PC-3 (cell line): ENCODE results near the gene C14orf119. TPM values are rescaled to one million over a fixed set of nuclear protein-coding genes. Genes with fewer than 3 reads are reported as not detected.

Experiments
- ATAC-seq: fragments of 200-7000 bp; cut with Tn5 transposase; 2 replicates; pipeline ENCODE4 v1.9.1; 2020; ENCODE audit warnings: mild to moderate bottlenecking, moderate library complexity
- BruUV-seq: library from RNA; stranded (reverse); fragments of 400-500 nt; replicated peaks from 2 replicates; lab custom pipeline; 2021; lab: Mats Ljungman, UMichigan
- CTCF ChIA-PET: fragments of 300-600 bp; sonication (Branson Sonifier 250); formaldehyde crosslinking; loops from one replicate; lab custom pipeline; 2022; ENCODE audit warnings: antibody characterized with exemption; lab: Charles Lee
- POLR2A ChIA-PET: fragments of 300-600 bp; sonication (Branson Sonifier 250); formaldehyde crosslinking; loops from one replicate; lab custom pipeline; 2022; ENCODE audit warnings: antibody characterized with exemption; ENCODE audit not compliant: unreplicated experiment; lab: Charles Lee
- DNase-seq: peaks from one replicate; pipeline ENCODE4 v3.0.0-alpha.2; 2015
- H2AFZ ChIP-seq: fragments of 300-600 bp; sonication (generic); 2 replicates; pipeline ENCODE4 v1.6.0; 2016; ENCODE audit warnings: antibody characterized with exemption, low read length
- H3F3A ChIP-seq: fragments of 300-600 bp; sonication (generic); one replicate; pipeline ENCODE4 v1.6.0; 2017; ENCODE audit warnings: antibody characterized with exemption, low read length, control low read depth, mild to moderate bottlenecking; ENCODE audit not compliant: unreplicated experiment
- H3K27ac ChIP-seq: fragments of 300-600 bp; sonication (generic); 2 replicates; pipeline ENCODE4 v1.5.1; 2016; ENCODE audit warnings: mild to moderate bottlenecking, low read length
- H3K27me3 ChIP-seq: fragments of 300-600 bp; sonication (generic); 2 replicates; pipeline ENCODE4 v1.6.1; 2016; ENCODE audit warnings: low read length, mixed read lengths
- H3K36me3 ChIP-seq: fragments of 300-600 bp; sonication (generic); 2 replicates; pipeline ENCODE4 v1.6.1; 2016; ENCODE audit warnings: low read depth, mixed run types, low read length, mixed read lengths
- H3K4me1 ChIP-seq: fragments of 300-600 bp; sonication (generic); 2 replicates; pipeline ENCODE4 v1.5.1; 2016; ENCODE audit warnings: low read length; ENCODE audit not compliant: insufficient read depth
- H3K4me2 ChIP-seq: fragments of 300-600 bp; sonication (generic); 2 replicates; pipeline ENCODE4 v1.6.0; 2016; ENCODE audit warnings: low read length
- H3K4me3 ChIP-seq: fragments of 300-600 bp; sonication (generic); 2 replicates; pipeline ENCODE4 v1.5.1; 2016; ENCODE audit warnings: mild to moderate bottlenecking, low read length, mixed read lengths
- H3K79me2 ChIP-seq: fragments of 300-600 bp; sonication (generic); 2 replicates; pipeline ENCODE4 v1.6.1; 2017; ENCODE audit warnings: low read length, mixed read lengths
- H3K9ac ChIP-seq: fragments of 300-600 bp; sonication (generic); 2 replicates; pipeline ENCODE4 v1.6.0; 2016; ENCODE audit warnings: mild to moderate bottlenecking, low read length
- H3K9me2 ChIP-seq: fragments of 300-600 bp; sonication (generic); replicated peaks from 2 replicates; pipeline ENCODE4 v1.6.1; 2016; ENCODE audit warnings: mixed run types, low read length, mixed read lengths
- H3K9me3 ChIP-seq: fragments of 300-600 bp; sonication (generic); 2 replicates; pipeline ENCODE4 v1.6.1; 2016; ENCODE audit warnings: low read length, mixed read lengths
- H4K20me1 ChIP-seq: fragments of 300-600 bp; sonication (generic); 2 replicates; pipeline ENCODE4 v1.6.1; 2016; ENCODE audit warnings: low read length, mixed read lengths
- EZH2 ChIP-seq: fragments of 300-600 bp; sonication (generic); IDR thresholded peaks from one replicate; pipeline ENCODE4 v1.6.1; 2017; ENCODE audit warnings: antibody characterized with exemption, mild to moderate bottlenecking, low read length; ENCODE audit not compliant: unreplicated experiment
- EZH2phosphoT487 ChIP-seq: fragments of 300-600 bp; sonication (generic); IDR thresholded peaks from 2 replicates; pipeline ENCODE4 v1.6.1; 2018; ENCODE audit warnings: mild to moderate bottlenecking, antibody characterized with exemption, low read length, borderline replicate concordance
- intact Hi-C: fragments of 100-400 bp; cut with micrococcal nuclease; formaldehyde crosslinking; loops from 2 replicates; pipeline ENCODE4 v1.9.0; 2023
- total RNA-seq: library from RNA; depleted of rRNA; stranded (reverse); fragments of >200 nt; gene quantifications from 2 replicates; pipeline ENCODE4 v1.2.3, GENCODE V29; 2014
- TF ChIP-seq, protein P1 (sequence below): fragments of 300-600 bp; sonication (generic); conservative IDR thresholded peaks from 2 replicates; pipeline ENCODE4 v1.5.1; 2017; ENCODE audit warnings: antibody characterized with exemption, low read depth, mild to moderate bottlenecking, low read length

C14orf119 gene
- total RNA-seq, 1 experiment from 2014 or later: 49.6 TPM

DNA sequence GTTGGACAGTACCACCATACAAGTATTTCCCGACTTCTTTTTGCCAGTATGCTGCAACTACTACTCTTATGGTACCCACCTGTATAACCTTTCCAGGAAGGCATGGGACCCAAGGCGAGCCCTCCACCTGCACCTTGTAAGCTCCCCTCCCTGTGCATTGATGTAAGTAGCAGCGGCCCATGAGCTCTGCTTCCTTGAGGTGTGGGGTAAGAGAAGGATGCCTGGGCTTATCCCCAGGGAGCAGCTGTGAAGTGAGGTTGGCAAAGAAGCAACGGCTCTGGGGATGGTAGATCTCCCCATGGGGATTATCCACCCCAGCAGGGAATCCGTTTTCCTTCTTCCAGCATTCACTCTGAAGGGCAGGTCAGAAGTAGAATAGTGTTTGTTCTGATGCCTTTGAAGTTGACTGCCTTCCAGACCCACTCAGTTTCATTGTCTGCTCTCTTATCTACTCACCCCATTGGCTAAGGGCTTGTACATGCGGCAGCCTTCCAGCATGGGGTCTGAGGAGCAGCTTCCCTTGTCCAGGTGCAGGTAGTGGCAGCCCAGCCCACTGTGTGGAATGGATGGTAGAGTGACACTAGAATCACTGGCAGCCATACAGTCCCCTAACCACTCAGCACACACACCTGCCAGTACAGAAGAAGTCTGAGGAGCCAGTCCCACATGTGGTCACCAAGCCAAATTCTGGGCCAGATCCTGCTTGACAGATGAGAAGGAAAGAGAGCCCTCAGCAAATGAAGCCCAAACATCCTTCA lies 6.1 kb downstream of the C14orf119 start:
- no peak for DNase-seq
- H3K4me3 ChIP-seq: no peak overlapping the region
- POLR2A ChIA-PET: no interaction called here
- H3K27me3 ChIP-seq: no peaks in the 10 kb centered on the region
- no TSS peak for BruUV-seq
- no peak overlapping the region for H3K9ac ChIP-seq
- H3K9me2 ChIP-seq: no peaks in the 10 kb centered on the region
- CTCF ChIA-PET: no interaction called here
- H3K79me2 ChIP-seq: peaks cover 26% of the 10 kb centered on the region
- H3F3A ChIP-seq: no peaks in the 10 kb centered on the region
- ATAC-seq: no peak
- H3K4me2 ChIP-seq: no peak overlapping the region
- TF ChIP-seq, protein P1, sequence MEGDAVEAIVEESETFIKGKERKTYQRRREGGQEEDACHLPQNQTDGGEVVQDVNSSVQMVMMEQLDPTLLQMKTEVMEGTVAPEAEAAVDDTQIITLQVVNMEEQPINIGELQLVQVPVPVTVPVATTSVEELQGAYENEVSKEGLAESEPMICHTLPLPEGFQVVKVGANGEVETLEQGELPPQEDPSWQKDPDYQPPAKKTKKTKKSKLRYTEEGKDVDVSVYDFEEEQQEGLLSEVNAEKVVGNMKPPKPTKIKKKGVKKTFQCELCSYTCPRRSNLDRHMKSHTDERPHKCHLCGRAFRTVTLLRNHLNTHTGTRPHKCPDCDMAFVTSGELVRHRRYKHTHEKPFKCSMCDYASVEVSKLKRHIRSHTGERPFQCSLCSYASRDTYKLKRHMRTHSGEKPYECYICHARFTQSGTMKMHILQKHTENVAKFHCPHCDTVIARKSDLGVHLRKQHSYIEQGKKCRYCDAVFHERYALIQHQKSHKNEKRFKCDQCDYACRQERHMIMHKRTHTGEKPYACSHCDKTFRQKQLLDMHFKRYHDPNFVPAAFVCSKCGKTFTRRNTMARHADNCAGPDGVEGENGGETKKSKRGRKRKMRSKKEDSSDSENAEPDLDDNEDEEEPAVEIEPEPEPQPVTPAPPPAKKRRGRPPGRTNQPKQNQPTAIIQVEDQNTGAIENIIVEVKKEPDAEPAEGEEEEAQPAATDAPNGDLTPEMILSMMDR: no peak
- TF ChIP-seq EZH2phosphoT487 (no peak), EZH2 (no peak)
- intact Hi-C loops: no loop called here
- peaks cover 9% of the 10 kb centered on the region for H3K4me1 ChIP-seq
- H3K27ac ChIP-seq: no peak overlapping the region
- no peaks in the 10 kb centered on the region for H3K9me3 ChIP-seq
- H3K36me3 ChIP-seq: peaks cover 14% of the 10 kb centered on the region
- H2AFZ ChIP-seq: no peak overlapping the region
- peaks cover 11% of the 10 kb centered on the region for H4K20me1 ChIP-seq

DNA sequence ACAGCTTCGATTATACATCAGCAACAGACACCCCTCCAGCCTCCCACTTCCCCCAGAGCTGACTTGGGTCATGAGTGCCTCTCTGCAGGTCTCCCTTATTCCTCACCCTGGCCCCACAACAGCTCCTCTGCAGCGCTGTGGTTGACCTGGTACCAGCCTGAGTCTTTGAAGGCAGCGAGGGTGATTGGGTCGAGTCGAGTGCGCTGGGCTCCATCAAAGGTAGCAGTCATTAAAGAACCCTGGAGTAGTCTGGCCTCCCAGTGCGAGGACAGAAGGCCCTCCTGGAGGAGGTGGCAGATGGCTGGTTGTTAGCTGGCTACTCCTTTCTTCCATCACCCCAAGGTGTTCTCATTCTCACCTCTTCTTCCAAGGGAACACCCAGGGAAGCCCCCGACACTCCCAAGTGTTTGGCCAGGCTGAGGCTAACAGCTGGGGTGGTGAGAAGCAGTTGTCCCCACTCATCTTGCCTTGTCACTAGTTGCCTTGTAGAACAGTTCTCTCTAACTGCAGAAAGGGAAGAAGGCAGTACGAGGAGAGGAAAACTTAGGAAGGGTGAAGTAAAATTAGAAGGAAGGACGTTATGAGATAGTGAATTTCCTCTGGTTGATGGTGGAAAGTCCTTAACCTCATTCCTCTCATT lies 6.8 kb downstream of the C14orf119 start:
- ChIA-PET POLR2A (no interaction called here), CTCF (interaction anchor here (0.6 kb wide), 1 partner anchor 110 kb away, joined by 4 read pairs; no protein-coding TSS in a partner anchor)
- TF ChIP-seq EZH2 (no peak), EZH2phosphoT487 (no peak)
- TF ChIP-seq, protein P1: no peak
- DNase-seq (no peak), ATAC-seq (no peak)
- Histone ChIP-seq H3K79me2 (peaks cover 19% of the 10 kb centered on the region), H3K4me3 (no peak overlapping the region), H3K9me3 (no peaks in the 10 kb centered on the region), H3K4me2 (no peak overlapping the region), H3K36me3 (peaks cover 14% of the 10 kb centered on the region), H3K9me2 (no peaks in the 10 kb centered on the region), H3K9ac (no peak overlapping the region), H3K4me1 (peaks cover 2% of the 10 kb centered on the region; the same call in 1 of the 2 replicates), H3K27me3 (no peaks in the 10 kb centered on the region), H4K20me1 (peaks cover 6% of the 10 kb centered on the region), H2AFZ (no peak overlapping the region), H3K27ac (no peak overlapping the region), H3F3A (no peaks in the 10 kb centered on the region)
- intact Hi-C loops: no loop called here
- no TSS peak for BruUV-seq

DNA sequence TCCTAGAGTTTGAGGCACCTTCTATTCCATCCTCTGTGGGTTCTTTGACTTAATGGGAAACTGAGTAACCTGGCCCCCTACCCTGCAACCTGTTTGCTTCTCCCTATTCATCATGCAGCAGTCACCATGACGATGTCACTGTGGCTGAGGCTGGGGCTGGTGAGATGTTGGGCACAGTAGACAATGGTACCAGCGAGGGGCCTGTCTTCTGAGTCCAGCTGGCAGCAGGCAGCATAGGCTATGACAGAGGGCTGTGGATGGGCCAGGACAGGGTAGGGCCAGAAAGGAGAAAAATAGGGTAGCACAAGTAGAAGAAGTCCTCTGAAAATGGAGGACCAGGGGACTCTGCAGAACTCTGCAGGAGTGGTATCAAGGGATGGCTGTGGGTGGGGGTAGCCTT lies 7.5 kb downstream of the C14orf119 start:
- Histone ChIP-seq H3K4me3 (no peak overlapping the region), H3K9me2 (no peaks in the 10 kb centered on the region), H3K27me3 (no peaks in the 10 kb centered on the region), H3K79me2 (peaks cover 12% of the 10 kb centered on the region), H3K27ac (no peak overlapping the region), H3K9me3 (no peaks in the 10 kb centered on the region), H3K4me2 (no peak overlapping the region), H3K4me1 (no peaks in the 10 kb centered on the region), H3K9ac (no peak overlapping the region), H4K20me1 (no peaks in the 10 kb centered on the region), H2AFZ (no peak overlapping the region), H3K36me3 (peaks cover 7% of the 10 kb centered on the region), H3F3A (no peaks in the 10 kb centered on the region)
- BruUV-seq: no TSS peak
- TF ChIP-seq EZH2phosphoT487 (no peak), EZH2 (no peak)
- TF ChIP-seq, protein P1: no peak
- ChIA-PET CTCF (no interaction called here), POLR2A (no interaction called here)
- no peak for DNase-seq
- intact Hi-C loops: no loop called here
- no peak for ATAC-seq
